Measurements from ENCODE around the gene PLCB1.

Gene PLCB1

DNA sequence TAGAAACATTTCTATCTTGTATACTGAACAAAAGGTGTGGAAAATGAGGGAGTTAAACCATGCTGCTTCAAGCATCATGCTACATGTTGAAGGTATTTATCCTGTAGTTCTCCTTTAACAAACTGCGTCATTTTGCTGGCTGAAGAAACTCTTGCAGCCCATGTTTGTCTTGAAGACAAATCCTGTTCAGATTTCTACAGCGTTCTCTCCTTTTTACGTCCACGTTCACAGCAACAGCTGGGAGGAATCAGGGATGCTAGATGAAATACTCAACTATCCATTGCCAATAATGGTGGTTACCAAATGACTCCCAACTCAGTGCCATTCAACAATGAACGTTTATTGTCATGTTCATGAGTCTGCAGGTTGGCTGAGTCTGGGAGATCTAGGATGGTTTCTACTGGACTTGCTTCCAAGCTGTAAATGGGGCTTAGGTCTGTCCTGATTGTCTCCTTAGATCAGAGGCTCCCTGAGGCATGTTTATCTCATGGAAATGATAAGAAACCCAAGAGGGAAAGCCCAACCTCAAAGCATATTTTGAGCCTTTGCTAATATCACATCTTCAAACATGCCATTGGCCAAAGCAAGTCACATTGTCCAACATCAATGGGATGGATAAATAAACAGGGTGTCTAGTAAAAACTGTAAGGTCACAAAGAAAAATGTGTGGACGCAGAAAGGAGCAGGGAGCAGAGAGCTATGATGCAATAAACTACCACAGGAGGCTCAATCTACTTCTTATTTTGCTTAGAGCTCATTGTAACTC, 2.7 kb upstream of the PLCB1 start:
- no peak for DNase-seq

GRCh38 chr20:8130840-8131526, 1.1 kb upstream of the PLCB1 start:
- no peak for DNase-seq

GRCh38 chr20:8132484-8133309, 631 bp downstream of the PLCB1 start:
- peak; percentile 28 for DNase-seq

GRCh38 chr20:8133310-8133768, 1.3 kb downstream of the PLCB1 start:
- DNase-seq = no peak

DNA sequence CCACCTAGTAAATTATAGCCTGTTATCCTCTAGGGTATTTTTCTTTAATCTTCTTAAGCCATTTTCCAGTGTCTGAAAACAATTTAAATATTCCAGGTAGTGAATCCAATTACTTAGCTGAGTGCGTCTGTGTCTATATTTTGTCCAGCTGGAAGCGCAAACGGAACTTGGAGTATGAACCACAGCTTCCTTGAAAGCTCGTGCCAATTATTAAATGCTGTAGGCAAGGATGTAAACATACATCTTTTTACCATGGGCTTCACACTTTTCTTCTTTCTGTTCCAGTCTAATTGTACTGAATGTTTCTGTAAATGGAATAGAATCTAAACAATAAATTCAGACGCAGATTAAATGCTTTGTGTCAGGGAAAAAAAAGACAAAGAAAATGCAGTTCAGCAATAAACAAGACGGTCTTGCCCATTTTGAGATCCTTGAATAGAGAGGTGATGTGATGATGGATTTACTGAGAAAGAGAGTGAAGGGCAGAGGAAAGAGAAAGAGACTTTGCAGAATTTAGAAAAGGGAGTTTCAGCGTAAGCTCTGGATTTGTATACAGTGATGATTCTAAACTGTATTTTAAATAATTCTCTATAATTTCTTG, 1.9 kb downstream of the PLCB1 start:
- no peak for DNase-seq

DNA sequence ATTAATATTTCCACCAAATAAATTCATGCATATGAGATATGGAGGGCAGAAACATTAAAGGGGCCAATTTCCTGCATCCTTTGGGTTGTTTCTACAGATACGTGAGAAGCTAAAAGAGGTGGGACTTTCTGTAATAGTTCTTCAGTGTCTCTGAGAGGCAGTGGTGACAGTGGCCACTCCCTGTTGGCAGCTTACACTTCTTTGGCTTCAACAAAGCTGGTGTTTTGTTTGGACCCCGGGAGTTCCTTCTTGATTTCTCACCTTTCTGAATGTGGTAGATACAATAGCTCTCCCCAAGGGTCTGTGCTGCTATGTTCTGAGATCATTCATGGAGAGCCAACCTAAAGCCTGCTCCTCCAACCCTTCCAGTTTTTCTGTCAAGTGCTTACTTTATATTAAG, 7.8 kb downstream of the PLCB1 start:
- DNase-seq = no peak

GRCh38 chr20:8143474-8143873, 11.4 kb downstream of the PLCB1 start:
- DNase-seq = no peak

GRCh38 chr20:8144282-8145245, 12.5 kb downstream of the PLCB1 start:
- no peak for DNase-seq

GRCh38 chr20:8145246-8146168, 13.4 kb downstream of the PLCB1 start:
- no peak for DNase-seq

DNA sequence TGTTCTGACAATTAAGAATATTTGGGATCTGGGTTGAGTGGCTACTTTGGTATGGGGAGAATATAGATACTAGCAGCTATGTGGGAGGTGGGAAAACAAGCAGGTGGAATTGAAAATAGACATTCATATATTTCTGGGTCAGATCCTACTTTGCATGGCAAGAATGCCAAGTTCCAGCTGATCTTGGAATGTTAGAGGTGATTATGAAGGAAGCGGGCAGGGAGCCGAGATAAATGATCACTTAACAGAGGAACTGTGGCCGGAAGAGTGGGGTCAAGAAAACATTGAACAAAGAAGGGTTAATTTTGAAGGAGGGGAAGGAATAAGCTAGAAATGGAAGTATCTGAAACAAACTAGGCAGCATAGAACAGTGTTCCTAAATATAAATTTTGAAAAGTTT, 15.4 kb downstream of the PLCB1 start:
- no peak for DNase-seq

- no peak for DNase-seq
Measured at GRCh38 chr20:8148501-8148900, 16.4 kb downstream of the PLCB1 start.

- no peak for DNase-seq
Measured at GRCh38 chr20:8150591-8150990, 18.5 kb downstream of the PLCB1 start.

- no peak for DNase-seq
Measured at GRCh38 chr20:8151372-8151771, 19.3 kb downstream of the PLCB1 start.

DNA sequence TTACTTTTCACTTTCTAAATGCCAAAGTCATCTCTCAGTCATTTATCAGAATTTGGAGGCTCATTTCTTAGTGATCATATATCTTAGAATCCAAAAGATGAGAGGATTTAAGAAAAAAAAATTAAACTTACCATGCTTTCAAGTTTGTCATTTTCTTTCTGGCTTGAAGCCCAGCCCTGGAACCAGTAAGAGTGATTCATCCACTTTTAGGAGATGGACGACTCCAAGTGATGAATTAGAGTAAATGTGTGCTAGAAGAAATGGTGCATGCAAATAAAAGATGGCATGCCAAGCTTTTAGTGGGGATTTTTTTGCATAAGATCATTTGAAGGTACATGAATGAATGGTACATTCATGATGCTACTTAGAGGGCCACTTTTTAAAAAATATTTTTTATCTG, 20.1 kb downstream of the PLCB1 start:
- DNase-seq = no peak

- no peak for DNase-seq
Measured at GRCh38 chr20:8152847-8153246, 20.8 kb downstream of the PLCB1 start.

DNA sequence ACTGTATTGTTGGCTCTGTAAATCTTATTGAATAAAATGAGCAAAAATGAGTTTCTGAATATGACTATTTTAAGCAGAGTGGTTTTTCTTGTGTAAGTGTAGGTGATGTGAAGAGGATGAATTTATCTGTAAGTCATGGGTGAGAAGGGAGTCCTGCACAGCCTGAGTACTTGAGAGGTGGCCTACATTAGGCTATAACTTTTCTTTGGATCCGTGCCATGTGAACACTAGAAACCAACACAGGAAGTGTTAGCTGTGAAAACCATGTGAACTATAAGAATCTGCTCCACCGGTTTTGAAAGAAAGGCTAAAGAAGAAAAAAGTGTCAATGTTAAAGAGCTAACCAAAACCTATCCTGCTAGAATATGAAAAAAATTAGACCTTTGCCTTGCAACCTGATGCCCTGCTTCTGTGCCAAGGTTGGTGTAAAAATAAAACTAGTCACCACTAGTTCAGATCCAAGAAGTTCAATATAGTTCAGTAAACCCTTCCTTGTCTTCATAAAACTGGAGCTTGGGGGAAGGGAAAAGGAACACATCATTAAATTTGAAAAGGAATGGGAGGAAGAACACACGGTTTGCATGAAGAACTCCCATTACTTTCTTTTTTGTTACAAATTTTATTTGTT, 21.3 kb downstream of the PLCB1 start:
- DNase-seq = no peak

- no peak for DNase-seq
Measured at GRCh38 chr20:8154638-8155037, 22.6 kb downstream of the PLCB1 start.

GRCh38 chr20:8155229-8155628, 23.2 kb downstream of the PLCB1 start:
- DNase-seq = no peak

GRCh38 chr20:8155812-8156211, 23.7 kb downstream of the PLCB1 start:
- no peak for DNase-seq

Data from CD4-positive, alpha-beta T cell treated with Interferon gamma for 1 hour (primary cell).